Mucosa of descending colon (tissue), 3 donors: ENCODE measurements around the gene ABLIM3. TPM values are rescaled to one million over a fixed set of nuclear protein-coding genes. Genes with fewer than 3 reads are reported as not detected.

ENCODE experiments used
- ATAC-seq: fragments of 200-7000 bp; cut with Tn5 transposase; one replicate; pipeline ENCODE4 v1.9.1; 2020; ENCODE audit warnings: mild to moderate bottlenecking, moderate library complexity
- DNase-seq, 3 donors: peaks; one replicate each; pipeline ENCODE4 v3.0.0-alpha.2; 2020
- H3K36me3 ChIP-seq: fragments of 200-600 bp; one replicate; pipeline ENCODE4 v1.8.0; 2021; ENCODE audit warnings: low read depth, mild to moderate bottlenecking
- H3K4me1 ChIP-seq: fragments of 200-600 bp; one replicate; pipeline ENCODE4 v1.8.0; 2021; ENCODE audit warnings: low read depth, mild to moderate bottlenecking
- H3K4me3 ChIP-seq: fragments of 200-600 bp; one replicate; pipeline ENCODE4 v1.8.0; 2021; ENCODE audit warnings: mild to moderate bottlenecking
- H3K9me3 ChIP-seq: fragments of 200-600 bp; one replicate; pipeline ENCODE4 v1.8.0; 2021; ENCODE audit warnings: mild to moderate bottlenecking
- CTCF ChIP-seq: fragments of 200-600 bp; IDR thresholded peaks from one replicate; pipeline ENCODE4 v1.8.0; 2022; ENCODE audit warnings: antibody characterized with exemption, mild to moderate bottlenecking
- intact Hi-C, 2 donors: fragments of 100-400 bp; cut with DNase I in 1 of 2; cut with micrococcal nuclease in 1 of 2; formaldehyde crosslinking; loops; one replicate each; pipeline versions ENCODE4 v1.11.0 to v1.11.1; 2022; cut with DNase I, micrococcal nuclease
- long read RNA-seq, 2 donors: library from polyadenylated mRNA; unstranded; transcript quantifications; one replicate each; pipeline ENCODE4 v2.0.0, GENCODE V29; 2019 to 2021
- total RNA-seq, 3 donors: library from RNA; stranded (reverse); fragmentation: NEBNext Ultra II Directional in 2 of 3; extraction: Animal tissue kit (Norgen Biotek cat#: 25700) in 2 of 3; gene quantifications; one replicate each; pipeline versions ENCODE4 v1.2.1 to v1.2.4, GENCODE V29; 2021 to 2023
- donor health status: DM: no; HTN: no; CAD: no; lungs with moderate emphysema.
- donor health status: DM: no; HTN: no; CAD: no.
- donor health status: DM: no; HTN: yes; CAD: no.

ABLIM3 gene
- 10 to 100 TPM in 1 of 3 donors, 1 to 10 TPM in 2; 4.1 to 12.4 (median 7.4) TPM for total RNA-seq
- long read RNA-seq, donor 1, partial matches to known transcripts = 2 of 3 reads
- long read RNA-seq, donor 1, other reads (novel, unspliced or antisense) = 1 of 3 reads
- long read RNA-seq, donor 2, partial matches to known transcripts = 0 of 2 reads
- long read RNA-seq, donor 2, other reads (novel, unspliced or antisense) = 2 of 2 reads

GRCh38 chr5:149141224-149141956 lies at the start of gene ABLIM3:
ABLIM3 (plus strand) TSS chr5:149141493; CDS start chr5:149142096, 603 bp downstream.
- TF ChIP-seq CTCF = peak; percentile 91
- Histone ChIP-seq H3K36me3 (no peaks in the 10 kb centered on the region), H3K4me1 (peaks cover 4% of the 10 kb centered on the region), H3K4me3 (no peak within 1 kb of the TSS), H3K9me3 (no peaks in the 10 kb centered on the region)
- DNase-seq (peak; percentile 66 to 84 (median 70)), ATAC-seq (peak; percentile 97)
- intact Hi-C loops = loop anchor here (5.0 to 10.0 kb wide), 2 partner anchors 86 to 123 kb away; no protein-coding TSS in a partner anchor

- Histone ChIP-seq H3K4me1 (no peaks in the 10 kb centered on the region), H3K9me3 (peaks cover 13% of the 10 kb centered on the region), H3K4me3 (no peak overlapping the region), H3K36me3 (no peaks in the 10 kb centered on the region)
- ATAC-seq = no peak
- intact Hi-C loops = no loop called here
- DNase-seq = no peak
- TF ChIP-seq CTCF = no peak
Observed at GRCh38 chr5:149093625-149094024, 47.7 kb upstream of the ABLIM3 start.

GRCh38 chr5:149094996-149095395 lies 46.3 kb upstream of the ABLIM3 start:
- Histone ChIP-seq H3K4me1 (no peaks in the 10 kb centered on the region), H3K4me3 (no peak overlapping the region), H3K36me3 (no peaks in the 10 kb centered on the region), H3K9me3 (peaks cover 25% of the 10 kb centered on the region)
- no peak for TF ChIP-seq CTCF
- DNase-seq = no peak
- intact Hi-C loops = no loop called here
- no peak for ATAC-seq

- no peaks in the 10 kb centered on the region for H3K36me3 ChIP-seq
- no peak for DNase-seq
- intact Hi-C loops = no loop called here
- no peak for TF ChIP-seq CTCF
- H3K4me3 ChIP-seq = no peak overlapping the region
- peaks cover 30% of the 10 kb centered on the region for H3K9me3 ChIP-seq
- no peaks in the 10 kb centered on the region for H3K4me1 ChIP-seq
- ATAC-seq = no peak
Observed at GRCh38 chr5:149099920-149100319, 41.4 kb upstream of the ABLIM3 start.

- ATAC-seq (no peak), DNase-seq (no peak)
- no peaks in the 10 kb centered on the region for H3K36me3 ChIP-seq
- peaks cover 30% of the 10 kb centered on the region for H3K9me3 ChIP-seq
- intact Hi-C loops = no loop called here
- no peak for TF ChIP-seq CTCF
- H3K4me1 ChIP-seq = no peaks in the 10 kb centered on the region
- no peak overlapping the region for H3K4me3 ChIP-seq
Observed at GRCh38 chr5:149100331-149100730, 41.0 kb upstream of the ABLIM3 start.
